GM21737 (cell line): ENCODE measurements around the gene SLC25A21.
"Not testable (repeated sequence)": the region's sequence is repeated elsewhere in the genome, so short reads cannot be mapped to it uniquely, and the experiment has no call there.

Experiments used
- ATAC-seq: cut with Tn5 transposase; IDR thresholded peaks from one replicate; pipeline ENCODE4 v1.9.1; 2021; ENCODE audit warnings: mild to moderate bottlenecking, moderate library complexity; ENCODE audit not compliant: unreplicated experiment

Gene SLC25A21

GRCh38 chr14:37187294-37187693 lies 14.9 kb upstream of the SLC25A21 start:
- ATAC-seq: no peak

- ATAC-seq: no peak
Measured at GRCh38 chr14:37186865-37187264, 14.5 kb upstream of the SLC25A21 start.

DNA sequence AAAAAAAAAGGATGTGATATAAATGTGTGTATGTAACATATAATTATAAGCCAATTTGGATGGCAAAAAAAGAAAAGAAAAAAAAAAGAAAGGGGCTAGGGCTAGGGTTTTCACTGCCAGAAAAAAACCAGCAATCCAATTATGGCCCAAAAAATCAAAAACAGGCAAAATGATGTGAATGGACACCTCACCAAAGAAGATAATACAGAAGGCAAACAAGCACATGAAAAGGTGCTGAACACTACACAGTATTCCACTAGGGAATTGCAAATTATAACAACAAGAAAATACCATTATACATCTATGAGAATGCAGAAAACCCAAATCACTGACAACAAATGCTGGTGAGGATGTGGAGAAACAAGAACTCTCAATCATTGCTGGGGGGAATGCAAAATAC lies 13.3 kb upstream of the SLC25A21 start:
- no peak for ATAC-seq

- not testable (repeated sequence) for ATAC-seq
Measured at GRCh38 chr14:37184520-37184919, 12.1 kb upstream of the SLC25A21 start.

DNA sequence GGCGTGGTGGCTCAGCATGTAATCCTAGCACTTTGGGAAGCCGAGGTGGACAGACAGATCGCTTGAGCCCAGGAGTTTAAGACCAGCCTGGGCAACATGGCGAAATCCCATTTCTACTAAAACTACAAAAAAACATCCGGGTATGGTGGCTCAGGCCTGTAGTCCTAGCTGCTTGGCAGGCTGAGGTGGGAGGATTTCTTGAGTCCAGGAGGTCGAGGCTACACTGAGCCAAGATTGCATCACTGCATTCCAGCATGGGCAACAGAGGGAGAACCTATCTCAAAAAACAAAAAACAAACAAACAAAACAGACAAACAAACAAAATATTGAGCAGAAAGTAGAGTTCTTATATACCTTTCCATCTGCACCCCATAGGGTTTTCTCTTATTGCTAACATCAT lies 9.0 kb upstream of the SLC25A21 start:
- ATAC-seq: no peak

- ATAC-seq: not testable (repeated sequence)
Measured at GRCh38 chr14:37180886-37181285, 8.5 kb upstream of the SLC25A21 start.

DNA sequence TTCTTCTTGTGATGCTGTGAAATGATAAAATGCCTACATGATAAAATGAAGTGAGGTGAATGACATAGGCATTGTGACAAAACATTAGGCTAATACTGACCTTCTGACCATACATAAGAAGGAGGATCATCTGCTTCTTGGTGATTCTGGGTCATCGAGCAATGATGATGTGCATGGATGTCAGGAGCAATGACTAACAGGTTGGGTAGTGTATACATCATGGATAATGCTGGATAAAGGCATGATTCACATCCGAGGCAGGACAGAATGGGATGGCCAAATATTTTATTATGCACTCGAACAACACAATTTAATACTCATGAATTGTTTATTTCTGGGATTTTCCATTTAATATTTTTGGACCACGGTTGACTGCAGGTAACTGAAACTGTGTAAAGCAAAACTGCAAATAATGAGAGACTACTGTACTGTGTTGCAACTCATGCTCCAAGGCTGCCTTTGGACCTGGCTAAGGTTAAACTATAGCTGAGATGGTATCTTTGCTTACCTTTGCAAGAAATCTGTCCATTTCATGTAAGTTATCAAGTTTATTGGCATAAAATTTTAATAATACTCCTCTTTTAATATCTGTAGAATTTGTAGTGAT lies 7.6 kb upstream of the SLC25A21 start:
- ATAC-seq: no peak

- ATAC-seq: no peak
Measured at GRCh38 chr14:37172936-37173614, 669 bp upstream of the SLC25A21 start.

DNA sequence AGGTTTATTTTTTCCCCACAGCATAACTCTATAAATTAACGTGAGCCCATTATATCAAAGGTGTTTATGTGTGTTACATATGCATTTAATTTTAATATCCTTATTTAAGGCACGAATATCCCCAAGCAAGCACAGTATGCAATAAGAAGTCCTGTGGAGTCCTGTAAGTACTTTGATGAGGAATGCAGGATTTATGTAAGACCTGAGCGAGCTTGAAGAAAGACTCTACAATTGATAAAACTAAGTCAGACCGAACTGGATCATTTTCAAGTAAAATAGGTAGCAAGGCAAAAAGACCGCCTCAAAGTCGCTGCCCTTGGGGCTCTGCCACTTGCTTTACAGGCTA lies 755 bp downstream of the SLC25A21 start:
- ATAC-seq: no peak

DNA sequence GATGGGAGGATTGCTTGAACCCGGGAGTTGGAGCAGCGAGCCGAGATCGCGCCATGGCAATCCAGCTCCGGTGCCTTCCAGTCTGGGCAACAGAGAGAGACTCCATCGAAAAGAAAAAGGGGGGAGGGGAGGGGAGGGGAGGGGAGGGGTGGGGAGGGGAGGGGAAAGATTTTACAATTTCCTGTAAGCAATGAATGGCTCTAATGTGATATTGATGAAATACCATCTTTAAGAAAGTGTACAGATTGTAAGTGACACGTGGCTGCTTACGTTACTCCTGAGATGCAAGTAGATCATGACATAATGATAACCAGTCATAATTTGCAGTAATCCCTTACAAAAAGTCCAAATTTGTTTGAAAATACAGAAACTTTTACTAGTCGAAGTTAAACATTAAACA lies 1.4 kb downstream of the SLC25A21 start:
- no peak for ATAC-seq

GRCh38 chr14:37170237-37170636 lies 2.2 kb downstream of the SLC25A21 start:
- ATAC-seq: no peak

DNA sequence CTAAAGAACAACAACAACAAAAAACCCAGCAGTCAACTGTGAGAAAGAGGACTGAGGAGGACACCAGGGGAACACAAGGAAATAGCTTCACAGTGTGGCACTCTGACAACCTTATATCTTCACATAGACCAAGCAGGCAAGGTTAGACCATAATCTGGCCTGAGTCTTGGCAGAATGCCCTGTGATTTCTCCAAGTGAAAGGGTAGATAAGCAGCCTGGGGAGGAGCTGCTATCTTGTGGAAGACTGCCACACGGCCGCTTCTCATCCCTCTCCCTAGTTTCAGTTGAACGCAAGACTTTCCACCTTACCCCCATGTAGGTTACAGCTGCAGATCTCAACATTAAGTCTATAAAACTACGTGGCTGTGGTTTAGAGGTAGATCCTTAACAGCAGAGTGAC lies 3.7 kb downstream of the SLC25A21 start:
- no peak for ATAC-seq

GRCh38 chr14:37167151-37168047 lies 5.0 kb downstream of the SLC25A21 start:
- no peak for ATAC-seq

DNA sequence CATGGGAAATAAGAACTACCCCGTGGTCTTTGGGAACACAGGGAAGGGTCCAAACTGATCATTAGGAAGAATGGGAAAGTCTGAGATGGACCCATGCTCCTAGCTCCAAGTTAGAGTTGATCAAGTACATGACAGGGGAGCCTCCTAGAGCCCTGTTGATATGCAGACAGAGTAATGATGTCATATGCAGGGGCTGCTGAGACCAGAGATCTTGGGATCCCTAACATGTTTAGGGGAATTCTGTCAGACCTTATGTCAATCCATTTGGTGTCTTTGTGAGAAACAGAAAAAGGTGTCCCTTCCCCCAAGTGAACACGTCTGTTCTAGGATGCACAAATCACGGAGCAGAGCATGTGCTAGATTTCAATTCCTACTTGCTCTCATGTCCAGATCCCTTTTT lies 6.6 kb downstream of the SLC25A21 start:
- no peak for ATAC-seq

DNA sequence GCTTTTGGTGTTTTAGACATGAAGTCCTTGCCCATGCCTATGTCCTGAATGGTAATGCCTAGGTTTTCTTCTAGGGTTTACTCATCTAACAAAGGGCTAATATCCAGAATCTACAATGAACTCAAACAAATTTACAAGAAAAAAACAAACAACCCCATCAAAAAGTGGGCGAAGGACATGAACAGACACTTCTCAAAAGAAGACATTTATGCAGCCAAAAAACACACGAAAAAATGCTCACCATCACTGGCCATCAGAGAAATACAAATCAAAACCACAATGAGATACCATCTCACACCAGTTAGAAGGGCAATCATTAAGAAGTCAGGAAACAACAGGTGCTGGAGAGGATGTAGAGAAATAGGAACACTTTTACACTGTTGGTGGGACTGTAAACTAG lies 10.1 kb downstream of the SLC25A21 start:
- ATAC-seq: not testable (repeated sequence)

- no peak for ATAC-seq
Measured at GRCh38 chr14:37157987-37158386, 14.4 kb downstream of the SLC25A21 start.

DNA sequence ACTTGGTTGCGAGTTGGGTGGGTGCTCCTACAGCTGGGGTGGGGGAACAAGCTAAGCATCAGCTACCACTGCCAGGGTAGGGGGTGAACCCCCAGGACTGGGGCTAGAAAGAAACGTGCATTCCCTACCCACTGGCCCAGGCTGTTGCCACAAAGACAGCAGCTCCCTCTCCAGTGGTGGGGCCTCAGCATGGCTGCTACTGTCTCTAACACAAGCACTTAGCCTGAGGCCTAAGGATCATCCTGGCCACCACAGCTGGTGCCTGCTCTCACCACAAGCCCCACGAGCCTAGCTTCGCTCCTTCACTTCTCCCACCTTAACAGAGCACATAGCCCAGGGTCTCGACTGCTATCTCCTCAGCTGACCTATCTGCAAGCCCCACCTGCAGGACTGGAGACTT lies 18.9 kb downstream of the SLC25A21 start:
- no peak for ATAC-seq

GRCh38 chr14:37153005-37153404 lies 19.4 kb downstream of the SLC25A21 start:
- ATAC-seq: no peak

DNA sequence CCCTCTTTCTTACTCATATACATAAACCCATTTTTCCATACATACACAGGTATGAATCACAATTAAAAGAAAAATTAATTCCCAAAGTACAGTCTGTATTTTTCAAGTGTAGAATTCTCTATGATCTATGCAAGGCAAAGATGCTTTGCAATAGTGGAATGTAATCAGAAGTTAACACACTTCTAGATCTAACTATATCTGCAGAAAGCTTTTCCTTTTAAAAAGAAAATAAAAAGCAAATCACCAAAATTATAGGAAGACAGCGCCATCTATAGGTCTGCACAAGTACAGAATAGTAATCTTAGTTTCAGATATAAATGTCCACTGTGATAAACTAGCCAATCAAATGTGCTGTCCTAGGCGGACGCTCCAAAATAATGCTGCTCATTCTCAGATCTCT lies 22.0 kb downstream of the SLC25A21 start:
- ATAC-seq: no peak

- no peak for ATAC-seq
Measured at GRCh38 chr14:37147310-37147880, 25.0 kb downstream of the SLC25A21 start.

DNA sequence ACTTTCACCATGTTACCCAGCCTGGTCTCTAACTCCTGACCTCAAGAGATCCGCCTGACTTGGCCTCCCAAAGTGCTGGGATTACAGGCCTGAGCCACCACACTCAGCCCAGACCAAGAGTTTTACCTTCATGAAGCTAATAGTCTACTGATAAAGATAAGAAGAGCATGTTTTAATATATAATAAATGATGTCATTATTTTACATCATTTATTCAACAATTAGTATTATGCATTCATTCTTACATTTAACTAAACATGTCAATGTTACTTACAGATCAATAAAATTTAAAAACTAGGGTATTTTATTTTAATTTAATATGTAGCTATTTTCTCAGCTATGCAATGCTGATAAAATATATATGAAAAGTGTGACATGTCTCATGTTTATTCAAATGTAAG lies 26.0 kb downstream of the SLC25A21 start:
- ATAC-seq: not testable (repeated sequence)

- no peak for ATAC-seq
Measured at GRCh38 chr14:37145395-37145794, 27.0 kb downstream of the SLC25A21 start.
